SH-SY5Y (cell line): ENCODE results near the gene SLC39A8.

Experiments used
- GATA2 ChIP-seq: IDR thresholded peaks from 2 replicates; pipeline ENCODE4 v1.6.1; 2011; ENCODE audit warnings: mild to moderate bottlenecking, low read depth, low read length
- GATA3 ChIP-seq: IDR thresholded peaks from 2 replicates; pipeline ENCODE4 v1.6.1; 2011; ENCODE audit warnings: low read depth, mild to moderate bottlenecking, low read length, moderate library complexity

SLC39A8 gene

DNA sequence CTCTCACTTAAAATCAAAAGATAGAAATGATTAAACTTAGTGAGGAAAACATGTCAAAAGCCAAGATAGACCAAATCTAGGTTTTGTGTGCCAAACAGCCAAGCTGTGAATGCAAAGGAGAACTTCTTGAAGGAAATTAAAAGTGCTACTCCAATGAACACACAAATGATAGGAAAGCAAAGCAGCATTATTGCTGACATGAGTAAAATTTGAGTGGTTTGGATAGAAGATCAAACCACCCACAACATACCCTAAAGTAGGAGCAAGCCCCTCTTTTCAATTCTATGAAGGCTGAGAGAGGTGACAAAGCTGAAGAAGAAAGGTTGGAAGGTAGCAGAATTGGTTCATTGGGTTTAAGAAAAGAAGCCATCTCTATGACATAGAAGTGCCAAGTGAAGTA, 56.8 kb downstream of the SLC39A8 start:
- TF ChIP-seq GATA2 (no peak), GATA3 (no peak)

DNA sequence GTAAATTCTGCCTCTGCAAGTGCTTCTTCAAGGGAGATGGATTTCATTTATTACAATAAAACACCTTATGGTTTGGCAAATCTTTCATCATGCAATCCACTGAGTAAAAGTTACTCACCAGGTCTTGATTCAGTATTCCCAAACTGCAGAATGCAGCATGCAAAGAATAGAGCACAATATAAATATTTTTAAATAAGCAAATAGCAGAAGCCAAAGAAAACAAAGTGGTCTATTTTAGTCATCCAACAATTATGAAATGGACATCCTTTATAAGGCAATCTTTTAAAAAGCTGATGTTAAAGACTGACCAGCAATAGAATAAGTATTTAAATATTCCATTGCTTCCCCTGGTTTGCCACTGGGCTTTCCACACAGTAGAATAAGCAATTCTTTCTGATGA, 59.5 kb downstream of the SLC39A8 start:
- TF ChIP-seq GATA3 (no peak), GATA2 (no peak)

- TF ChIP-seq GATA2 (no peak), GATA3 (no peak)
Measured at GRCh38 chr4:102281171-102281839, 64.0 kb downstream of the SLC39A8 start.

DNA sequence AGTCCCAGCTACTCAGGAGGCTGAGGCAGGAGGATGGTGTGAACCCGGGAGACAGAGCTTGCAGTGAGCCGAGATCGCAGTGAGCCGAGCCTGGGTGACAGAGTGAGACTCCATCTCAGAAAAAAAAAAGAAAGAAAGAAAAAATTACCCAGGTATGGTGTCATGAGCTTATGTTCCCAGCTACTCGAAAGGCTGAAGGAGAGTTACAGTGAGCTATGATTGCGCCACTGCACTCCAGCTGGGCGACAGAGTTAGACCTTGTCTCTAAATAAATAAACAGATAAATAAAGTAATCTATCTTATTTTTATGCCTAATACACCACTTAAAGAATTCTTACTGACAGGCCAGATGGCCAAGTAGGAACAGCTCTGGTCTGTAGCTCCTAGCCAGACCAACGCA, 73.0 kb downstream of the SLC39A8 start:
- no peak for TF ChIP-seq GATA3

DNA sequence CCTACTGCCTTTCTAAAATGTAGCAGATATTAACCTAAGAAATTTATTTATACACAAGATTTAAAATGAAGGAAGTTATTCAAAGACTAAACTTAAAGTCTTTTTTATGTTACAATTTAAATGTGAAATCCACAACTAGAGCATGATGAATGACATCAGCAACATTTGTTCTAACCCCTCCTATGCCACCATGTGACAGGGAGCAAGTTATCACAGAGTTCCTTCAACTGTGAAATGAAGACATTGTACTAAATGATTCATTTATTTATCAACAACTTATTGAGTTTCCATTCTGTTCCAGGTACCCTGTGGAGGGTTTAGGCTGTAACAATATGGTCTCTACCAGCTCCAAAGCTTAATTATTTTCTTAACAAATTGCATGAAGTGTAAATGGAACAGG, 76.9 kb downstream of the SLC39A8 start:
- TF ChIP-seq GATA2: no peak
- no peak for TF ChIP-seq GATA3

GRCh38 chr4:102263024-102263787, 82.1 kb downstream of the SLC39A8 start:
- peak; percentile 40; the same call in 1 of the 2 replicates for TF ChIP-seq GATA2
- 0 out of 2 replicates have a peak, but pooled peaks have one; percentile 14 for TF ChIP-seq GATA3

DNA sequence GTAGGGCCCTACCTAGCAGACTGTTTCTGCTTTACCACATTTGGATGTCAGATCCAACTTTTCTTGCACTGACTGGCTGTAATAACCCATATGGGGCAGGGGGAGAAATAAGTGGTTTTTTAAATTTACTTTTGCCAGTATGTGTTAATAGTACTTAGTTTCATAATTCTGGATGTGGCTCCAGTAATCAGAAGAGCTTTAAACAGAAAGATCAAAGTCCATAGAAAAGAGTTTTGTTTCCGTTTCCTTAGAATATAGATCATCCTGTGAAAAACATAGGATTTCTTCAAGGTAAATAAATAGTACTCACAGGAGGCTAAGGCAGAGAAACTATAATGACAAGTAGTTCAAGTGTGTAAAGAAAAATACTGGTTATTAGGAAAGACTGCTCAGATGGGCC, 85.6 kb downstream of the SLC39A8 start:
- no peak for TF ChIP-seq GATA3

- TF ChIP-seq GATA2: no peak
Measured at GRCh38 chr4:102259081-102259480, 86.2 kb downstream of the SLC39A8 start.

DNA sequence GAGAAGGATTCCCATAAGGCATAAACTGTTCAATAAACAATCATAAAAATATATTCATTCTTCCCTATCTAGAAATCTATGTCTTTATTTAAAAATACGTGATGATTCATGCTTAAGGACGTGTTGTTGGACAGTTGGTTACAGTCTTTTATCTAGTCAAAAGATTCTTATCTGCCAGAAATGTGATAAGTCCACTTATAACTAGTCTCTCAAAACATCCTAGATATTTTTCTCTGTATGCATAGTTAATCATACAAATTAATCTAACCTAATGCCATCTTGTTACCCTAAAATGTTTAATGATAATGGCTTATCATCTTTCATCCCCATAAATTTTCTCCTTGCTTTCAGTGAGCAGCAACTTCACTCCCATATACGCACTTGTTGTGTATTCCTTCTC, 89.0 kb downstream of the SLC39A8 start:
- no peak for TF ChIP-seq GATA3
- TF ChIP-seq GATA2: no peak

GRCh38 chr4:102253860-102254259, 91.4 kb downstream of the SLC39A8 start:
- no peak for TF ChIP-seq GATA2
- no peak for TF ChIP-seq GATA3

- no peak for TF ChIP-seq GATA3
- TF ChIP-seq GATA2: no peak
Measured at GRCh38 chr4:102252171-102252570, 93.1 kb downstream of the SLC39A8 start.

GRCh38 chr4:102250341-102250740, 94.9 kb downstream of the SLC39A8 start:
- TF ChIP-seq GATA2 (no peak), GATA3 (no peak)

DNA sequence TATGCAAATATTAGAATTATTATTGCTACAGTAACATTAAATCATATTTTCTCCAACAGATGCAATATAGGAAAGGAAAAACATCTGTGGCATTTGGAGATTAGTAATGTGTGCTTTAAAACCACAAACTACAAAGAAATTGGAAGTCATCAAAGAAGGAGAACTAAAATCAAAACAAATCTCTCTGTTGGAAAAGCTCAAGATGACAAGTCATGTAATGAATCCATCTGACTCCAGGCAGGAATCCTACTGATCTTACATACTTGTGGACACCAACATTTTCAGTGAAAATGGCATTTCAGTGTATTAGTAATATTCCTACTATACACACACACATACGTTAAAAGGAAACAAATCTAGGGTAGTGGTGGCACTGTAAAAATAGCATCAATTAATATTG, 98.2 kb downstream of the SLC39A8 start:
- no peak for TF ChIP-seq GATA3
- no peak for TF ChIP-seq GATA2

DNA sequence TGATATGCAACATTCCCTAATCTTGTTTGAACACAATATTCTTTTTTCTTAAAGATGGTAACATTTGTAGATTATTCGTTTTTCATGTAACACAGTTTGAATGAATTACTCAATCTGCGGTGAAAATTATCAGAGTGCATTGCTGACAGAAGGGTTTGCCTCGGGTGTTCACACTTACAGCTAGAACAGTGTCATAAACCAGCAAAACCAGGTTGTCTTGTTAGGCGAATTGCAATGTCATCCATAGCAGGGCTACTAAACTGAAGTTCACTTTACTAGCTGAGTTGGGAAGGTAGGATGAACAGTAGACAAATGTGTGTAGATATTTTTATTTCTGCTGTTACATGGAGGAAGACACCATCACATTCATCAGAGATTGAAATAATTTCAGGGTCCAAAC, 98.9 kb downstream of the SLC39A8 start:
- no peak for TF ChIP-seq GATA2
- TF ChIP-seq GATA3: no peak

GRCh38 chr4:102244878-102245535, 100.3 kb downstream of the SLC39A8 start:
- TF ChIP-seq GATA3 (no peak), GATA2 (no peak)
